GM18507 (cell line): ENCODE measurements around the gene CHCHD3.
"Not testable (repeated sequence)": the region's sequence is repeated elsewhere in the genome, so short reads cannot be mapped to it uniquely, and the experiment has no call there.

Source experiments
- DNase-seq: peaks from one replicate; pipeline ENCODE4 v3.0.0; 2011; ENCODE audit warnings: low read depth; ENCODE audit not compliant: insufficient read length; ENCODE audit errors: extremely low spot score
- FAIRE-seq: peaks from 2 replicates; lab custom pipeline; 2011; peaks lifted over from hg19 to GRCh38; lab: Jason Lieb, UNC

Gene CHCHD3

GRCh38 chr7:133051066-133051465, 30.8 kb downstream of the CHCHD3 start:
- DNase-seq, result no peak
- no peak for FAIRE-seq

GRCh38 chr7:133050200-133050995, 31.5 kb downstream of the CHCHD3 start:
- no peak for DNase-seq
- FAIRE-seq, result no peak

- no peak for DNase-seq
- no peak for FAIRE-seq
Observed at GRCh38 chr7:133048589-133048988, 33.3 kb downstream of the CHCHD3 start.

GRCh38 chr7:133047321-133047720, 34.6 kb downstream of the CHCHD3 start:
- FAIRE-seq, result no peak
- DNase-seq, result no peak

- FAIRE-seq (no peak), DNase-seq (no peak)
Observed at GRCh38 chr7:133044722-133045473, 37.0 kb downstream of the CHCHD3 start.

- no peak for DNase-seq
- no peak for FAIRE-seq
Observed at GRCh38 chr7:133040674-133041073, 41.2 kb downstream of the CHCHD3 start.

GRCh38 chr7:133040178-133040577, 41.7 kb downstream of the CHCHD3 start:
- DNase-seq (no peak), FAIRE-seq (no peak)

GRCh38 chr7:133039614-133040013, 42.3 kb downstream of the CHCHD3 start:
- no peak for FAIRE-seq
- no peak for DNase-seq

- DNase-seq (no peak), FAIRE-seq (no peak)
Observed at GRCh38 chr7:133036289-133036688, 45.6 kb downstream of the CHCHD3 start.

- FAIRE-seq, result peak; percentile 83
- not testable (repeated sequence) for DNase-seq
Observed at GRCh38 chr7:133035240-133035639, 46.6 kb downstream of the CHCHD3 start.

GRCh38 chr7:133030346-133030745, 51.5 kb downstream of the CHCHD3 start:
- DNase-seq (no peak), FAIRE-seq (no peak)

- FAIRE-seq, result no peak
Observed at GRCh38 chr7:133029463-133029862, 52.4 kb downstream of the CHCHD3 start.

GRCh38 chr7:133027397-133027796, 54.5 kb downstream of the CHCHD3 start:
- FAIRE-seq (no peak), DNase-seq (no peak)

More at GRCh38 chr7:133029463-133029862, 52.4 kb downstream of the CHCHD3 start:
- DNase-seq, result no peak

GRCh38 chr7:133026210-133026859, 55.6 kb downstream of the CHCHD3 start:
- DNase-seq, result no peak
- FAIRE-seq, result peak; percentile 39

GRCh38 chr7:133025056-133025455, 56.8 kb downstream of the CHCHD3 start:
- FAIRE-seq, result no peak
- DNase-seq, result no peak

GRCh38 chr7:133024596-133024995, 57.3 kb downstream of the CHCHD3 start:
- no peak for FAIRE-seq
- no peak for DNase-seq

- no peak for DNase-seq
- no peak for FAIRE-seq
Observed at GRCh38 chr7:133023370-133024071, 58.4 kb downstream of the CHCHD3 start.

- FAIRE-seq, result no peak
Observed at GRCh38 chr7:133022661-133023060, 59.2 kb downstream of the CHCHD3 start.

GRCh38 chr7:133021196-133021595, 60.7 kb downstream of the CHCHD3 start:
- no peak for DNase-seq
- no peak for FAIRE-seq

More at GRCh38 chr7:133022661-133023060, 59.2 kb downstream of the CHCHD3 start:
- DNase-seq, result no peak

- no peak for DNase-seq
- FAIRE-seq, result no peak
Observed at GRCh38 chr7:133020496-133020895, 61.4 kb downstream of the CHCHD3 start.
